OCI-LY1 (cell line): ENCODE data around the gene GPD2.

ENCODE experiments used
- H2AFZ ChIP-seq: fragments of 200-600 bp; sonication (generic), shearing (Covaris generic); 2 replicates; pipeline ENCODE4 v1.6.0; 2014; ENCODE audit warnings: antibody characterized with exemption, mild to moderate bottlenecking, low read length
- H3F3A ChIP-seq: fragments of 200-600 bp; sonication (generic), shearing (Covaris generic); 2 replicates; pipeline ENCODE4 v1.6.0; 2014; ENCODE audit warnings: mild to moderate bottlenecking, antibody characterized with exemption, low read length, moderate library complexity; ENCODE audit not compliant: insufficient read depth
- H3K27ac ChIP-seq: fragments of 200-600 bp; sonication (generic); 2 replicates; pipeline ENCODE4 v1.5.1; 2014; ENCODE audit warnings: low read length, mixed run types, mild to moderate bottlenecking, low read depth; ENCODE audit not compliant: poor library complexity, severe bottlenecking
- H3K27me3 ChIP-seq: fragments of 200-600 bp; sonication (generic); 2 replicates; pipeline ENCODE4 v1.6.0; 2014; ENCODE audit warnings: antibody characterized with exemption, mild to moderate bottlenecking, low read length, moderate library complexity; ENCODE audit not compliant: insufficient read depth
- H3K36me3 ChIP-seq: fragments of 200-600 bp; sonication (generic); 2 replicates; pipeline ENCODE4 v1.6.1; 2014; ENCODE audit warnings: mild to moderate bottlenecking, antibody characterized with exemption, low read length, moderate library complexity, mixed read lengths; ENCODE audit not compliant: insufficient read depth
- H3K4me1 ChIP-seq: fragments of 200-600 bp; sonication (generic); 2 replicates; pipeline ENCODE4 v1.5.1; 2014; ENCODE audit warnings: mild to moderate bottlenecking, low read length, moderate library complexity; ENCODE audit not compliant: insufficient read depth, severe bottlenecking
- H3K4me2 ChIP-seq: fragments of 200-600 bp; sonication (generic), shearing (Covaris generic); 2 replicates; pipeline ENCODE4 v1.6.1; 2014; ENCODE audit warnings: low read length
- H3K4me3 ChIP-seq: fragments of 200-600 bp; sonication (generic); 2 replicates; pipeline ENCODE4 v1.5.1; 2014; ENCODE audit warnings: low read length, low read depth, mild to moderate bottlenecking, mixed read lengths; ENCODE audit not compliant: poor library complexity, severe bottlenecking
- H3K79me2 ChIP-seq: fragments of 200-600 bp; shearing (Covaris generic); 2 replicates; pipeline ENCODE4 v1.6.1; 2016; ENCODE audit warnings: mixed run types, low read length, mixed read lengths; ENCODE audit not compliant: insufficient read depth
- H3K9ac ChIP-seq: fragments of 200-600 bp; sonication (generic), shearing (Covaris generic); 2 replicates; pipeline ENCODE4 v1.6.1; 2014; ENCODE audit warnings: mild to moderate bottlenecking, low read length, mixed read lengths
- H3K9me2 ChIP-seq: fragments of 200-600 bp; sonication (generic), shearing (Covaris generic); 2 replicates; pipeline ENCODE4 v1.6.1; 2014; ENCODE audit warnings: low read depth, mild to moderate bottlenecking, low read length, mixed read lengths
- H3K9me3 ChIP-seq: fragments of 200-600 bp; shearing (Covaris generic); 2 replicates; pipeline ENCODE4 v1.6.1; 2014; ENCODE audit warnings: low read length, mixed read lengths
- H4K20me1 ChIP-seq: fragments of 200-600 bp; sonication (generic), shearing (Covaris generic); 2 replicates; pipeline ENCODE4 v1.6.0; 2016; ENCODE audit warnings: mild to moderate bottlenecking, low read length; ENCODE audit not compliant: insufficient read depth
- CTCF ChIP-seq: fragments of 200-600 bp; sonication (generic), shearing (Covaris generic); IDR thresholded peaks from 2 replicates; pipeline ENCODE4 v1.5.1; 2017; ENCODE audit warnings: mild to moderate bottlenecking, antibody characterized with exemption, low read length, moderate library complexity, mixed read lengths
- EZH2 ChIP-seq: fragments of 200-600 bp; sonication (generic), shearing (Covaris generic); IDR thresholded peaks from 2 replicates; pipeline ENCODE4 v1.8.0; 2017; ENCODE audit warnings: borderline replicate concordance, mixed run types, mild to moderate bottlenecking, antibody characterized with exemption, low read length, moderate library complexity, mixed read lengths

Gene GPD2

GRCh38 chr2:156423674-156424282, 12.4 kb upstream of the GPD2 start:
- Histone ChIP-seq H3K27ac (no peak overlapping the region), H3K27me3 (no peaks in the 10 kb centered on the region), H3K4me1 (no peaks in the 10 kb centered on the region), H3K4me3 (no peak overlapping the region), H3K9me3 (no peaks in the 10 kb centered on the region), H3K79me2 (no peaks in the 10 kb centered on the region), H3K9ac (no peak overlapping the region), H4K20me1 (no peaks in the 10 kb centered on the region), H3F3A (no peaks in the 10 kb centered on the region), H2AFZ (no peak overlapping the region), H3K9me2 (no peaks in the 10 kb centered on the region), H3K36me3 (no peaks in the 10 kb centered on the region), H3K4me2 (no peak overlapping the region)
- TF ChIP-seq EZH2, result no peak
- TF ChIP-seq CTCF, result no peak

- no peak overlapping the region for H3K4me2 ChIP-seq
- no peaks in the 10 kb centered on the region for H3K27me3 ChIP-seq
- no peaks in the 10 kb centered on the region for H4K20me1 ChIP-seq
- no peaks in the 10 kb centered on the region for H3K4me1 ChIP-seq
- H3K9me2 ChIP-seq, result no peaks in the 10 kb centered on the region
- no peak overlapping the region for H3K4me3 ChIP-seq
- H3K9me3 ChIP-seq, result no peaks in the 10 kb centered on the region
- TF ChIP-seq EZH2 (no peak), CTCF (no peak)
- H3K9ac ChIP-seq, result no peak overlapping the region
- no peaks in the 10 kb centered on the region for H3K79me2 ChIP-seq
- no peak overlapping the region for H2AFZ ChIP-seq
- H3K36me3 ChIP-seq, result no peaks in the 10 kb centered on the region
- H3K27ac ChIP-seq, result no peak overlapping the region
- no peaks in the 10 kb centered on the region for H3F3A ChIP-seq
Observed at GRCh38 chr2:156427074-156427473, 9.1 kb upstream of the GPD2 start.

- Histone ChIP-seq H3F3A (no peaks in the 10 kb centered on the region), H3K9me3 (no peaks in the 10 kb centered on the region), H3K4me2 (no peak overlapping the region), H3K27me3 (no peaks in the 10 kb centered on the region), H3K79me2 (no peaks in the 10 kb centered on the region), H3K4me3 (no peak overlapping the region), H3K9me2 (no peaks in the 10 kb centered on the region), H3K27ac (no peak overlapping the region), H3K4me1 (no peaks in the 10 kb centered on the region), H2AFZ (no peak overlapping the region), H3K9ac (no peak overlapping the region), H4K20me1 (no peaks in the 10 kb centered on the region), H3K36me3 (no peaks in the 10 kb centered on the region)
- TF ChIP-seq CTCF (no peak), EZH2 (no peak)
Observed at GRCh38 chr2:156429211-156429610, 7.0 kb upstream of the GPD2 start.
